Activated naive CD8-positive, alpha-beta T cell treated with anti-CD3 and anti-CD28 coated beads, Interleukin-2, amount 50 U/mL, for 16 hours (primary cell): ENCODE data around the gene PCDH9.

Experiments used
- DNase-seq: peaks from one replicate; pipeline ENCODE4 v3.0.0-alpha.2; 2020; ENCODE audit warnings: low read depth, low spot score

PCDH9 gene

DNA sequence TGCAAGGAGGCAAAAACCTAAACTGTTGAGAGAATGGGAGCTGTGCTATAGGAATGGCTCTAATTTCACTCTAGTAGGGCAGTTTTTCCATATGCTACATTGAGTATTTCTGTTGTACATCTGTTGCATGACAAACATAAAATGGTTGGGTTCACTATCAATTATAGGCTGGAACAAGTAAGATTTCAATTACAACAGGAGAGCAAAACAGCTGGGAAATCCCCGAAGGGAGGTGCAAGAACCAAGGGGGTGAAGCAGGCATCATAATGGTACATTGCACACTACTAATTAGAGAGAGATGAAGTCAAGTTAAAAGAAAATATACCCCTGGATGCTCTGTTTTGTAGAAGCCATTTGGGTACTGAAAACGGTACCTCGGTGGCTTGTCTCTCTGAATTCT is 389.5 kb downstream of the PCDH9 start:
- no peak for DNase-seq

DNA sequence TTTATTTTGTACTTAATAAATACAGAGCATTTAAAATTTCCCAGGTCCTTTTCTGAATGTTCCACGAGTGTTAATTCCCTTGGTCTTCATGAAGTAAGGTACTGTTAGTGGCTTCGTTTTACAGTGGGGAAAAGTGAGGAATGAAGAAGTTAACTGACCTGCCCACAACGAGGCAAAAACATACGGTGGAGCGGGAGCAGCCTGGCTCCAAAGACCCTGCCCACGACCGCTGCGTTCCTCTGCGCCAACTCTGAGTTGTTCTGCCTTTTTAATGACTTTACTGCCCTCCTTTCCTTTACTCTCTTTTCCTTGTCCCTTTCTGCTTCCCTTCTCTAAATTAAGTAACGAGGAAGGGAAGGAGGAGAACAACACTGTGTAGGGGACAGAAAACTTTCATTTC is 392.9 kb downstream of the PCDH9 start:
- DNase-seq, result no peak

DNA sequence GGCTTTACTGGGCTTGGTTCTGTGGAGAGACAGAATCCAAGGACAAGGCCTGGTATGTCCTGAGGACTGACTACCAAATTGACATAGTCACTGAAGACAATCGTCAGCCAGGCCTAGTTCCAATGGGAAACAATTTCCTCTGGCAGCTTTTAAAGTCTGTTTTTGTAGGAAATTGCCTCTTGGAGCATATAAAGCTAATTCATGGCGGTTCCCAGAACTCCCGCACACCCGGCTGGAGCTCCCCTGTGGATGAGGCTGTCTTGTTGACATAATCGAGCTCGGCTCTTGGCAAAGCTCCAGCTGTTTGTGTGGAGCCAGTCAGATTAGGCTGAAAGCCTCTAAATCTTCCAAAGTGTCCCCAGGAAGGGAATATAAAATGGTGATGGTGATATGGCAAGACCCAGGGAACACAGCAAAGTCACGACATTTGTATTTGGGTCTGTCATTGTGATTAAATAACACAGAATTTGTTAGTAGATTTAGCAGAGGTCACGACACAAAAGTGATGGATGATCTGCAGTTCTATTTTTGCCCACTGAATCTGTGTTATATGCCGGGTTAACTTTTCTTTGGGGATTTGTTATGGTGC is 395.0 kb downstream of the PCDH9 start:
- no peak for DNase-seq

DNA sequence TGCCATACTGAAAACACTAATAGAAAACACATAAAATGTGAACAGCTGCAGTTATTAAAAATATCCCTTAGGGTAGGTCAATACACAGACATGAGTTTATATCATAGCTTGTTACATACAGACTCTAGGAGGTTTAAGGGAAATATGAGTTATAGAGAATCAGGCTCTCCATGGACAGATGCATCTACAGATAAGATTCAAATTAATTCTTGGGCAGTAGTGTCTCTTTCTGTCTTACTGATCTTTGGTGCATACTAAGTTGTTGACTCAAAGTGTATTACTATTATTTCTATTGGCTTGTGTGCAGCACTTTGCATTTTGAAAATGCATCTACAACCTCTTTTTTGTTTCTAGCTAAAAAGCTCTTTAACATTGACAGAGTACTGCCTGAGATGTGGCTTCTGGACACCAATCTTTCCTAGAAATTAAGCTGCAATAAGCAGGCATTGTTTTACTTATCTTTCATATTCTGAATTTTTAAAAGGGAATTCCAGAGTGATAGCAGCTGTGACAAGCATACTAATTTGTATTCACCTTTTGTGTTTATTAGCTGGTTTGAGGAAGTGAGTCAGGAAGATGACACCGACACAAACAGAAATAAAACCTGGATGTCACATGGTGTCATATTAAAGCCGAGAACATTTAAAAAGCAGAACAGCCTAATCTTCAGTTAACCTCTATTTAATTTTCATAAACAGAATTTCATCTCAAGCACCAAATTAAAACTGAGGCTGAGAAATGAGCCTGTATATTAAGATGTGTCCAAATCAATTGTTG is 399.0 kb downstream of the PCDH9 start:
- DNase-seq, result no peak

DNA sequence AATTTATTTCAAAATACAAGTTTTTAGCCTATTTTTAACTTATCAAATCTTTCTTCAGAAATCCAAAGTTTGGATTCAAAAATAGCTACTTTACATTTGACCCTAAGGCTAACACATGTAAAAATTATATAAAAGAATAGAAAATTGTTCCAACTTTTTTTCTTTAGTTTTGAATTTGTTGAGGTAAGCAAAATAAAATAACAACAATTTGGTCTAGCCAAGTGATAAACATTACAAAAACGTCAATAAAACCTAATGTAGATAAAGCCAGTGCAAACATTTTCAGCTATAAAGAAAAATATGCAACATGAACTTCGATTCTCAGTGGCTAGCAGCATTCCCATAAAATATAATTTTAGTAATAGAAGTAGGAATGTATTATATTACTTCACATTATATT is 400.3 kb downstream of the PCDH9 start:
- DNase-seq, result no peak

GRCh38 chr13:66826398-66826797 is 403.7 kb downstream of the PCDH9 start:
- no peak for DNase-seq

DNA sequence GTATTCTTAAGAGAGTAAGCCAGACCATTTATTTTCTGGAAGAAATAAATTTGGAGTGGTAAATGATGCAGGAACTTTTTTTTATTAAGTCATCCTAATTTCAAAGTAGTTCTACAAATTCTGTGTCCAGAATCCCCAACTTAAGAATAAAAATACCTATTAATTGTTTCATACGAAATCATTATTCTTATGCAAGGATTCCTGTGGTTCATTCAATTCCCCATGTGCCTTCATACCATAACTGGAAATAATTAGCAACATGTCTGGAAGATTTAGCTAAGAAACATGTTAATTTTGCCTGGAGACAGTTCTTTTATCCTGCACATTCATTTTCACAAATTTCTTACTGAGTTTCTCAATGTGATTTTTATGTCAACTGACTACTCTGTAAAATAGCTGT is 408.6 kb downstream of the PCDH9 start:
- DNase-seq, result no peak

- no peak for DNase-seq
Observed at GRCh38 chr13:66811455-66811854, 418.7 kb downstream of the PCDH9 start.

DNA sequence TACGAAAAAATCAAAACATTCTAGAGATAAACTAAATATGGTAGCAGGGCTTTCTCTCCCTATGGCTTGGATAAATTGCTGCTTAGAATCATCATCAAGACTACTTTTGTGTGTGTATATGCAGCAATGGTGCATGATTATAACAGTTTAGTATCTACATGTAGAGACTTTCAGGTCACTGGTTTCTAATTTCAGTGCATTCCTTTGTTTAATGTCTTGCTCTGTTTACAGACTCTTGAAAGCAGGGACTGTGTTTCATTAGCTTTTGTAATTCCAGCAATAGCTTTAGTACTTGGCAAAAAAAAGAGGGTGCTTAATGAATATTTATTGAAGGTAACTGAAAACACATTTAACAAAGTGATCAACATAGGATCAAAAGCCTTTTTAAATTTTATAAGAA is 420.7 kb downstream of the PCDH9 start:
- DNase-seq, result no peak

DNA sequence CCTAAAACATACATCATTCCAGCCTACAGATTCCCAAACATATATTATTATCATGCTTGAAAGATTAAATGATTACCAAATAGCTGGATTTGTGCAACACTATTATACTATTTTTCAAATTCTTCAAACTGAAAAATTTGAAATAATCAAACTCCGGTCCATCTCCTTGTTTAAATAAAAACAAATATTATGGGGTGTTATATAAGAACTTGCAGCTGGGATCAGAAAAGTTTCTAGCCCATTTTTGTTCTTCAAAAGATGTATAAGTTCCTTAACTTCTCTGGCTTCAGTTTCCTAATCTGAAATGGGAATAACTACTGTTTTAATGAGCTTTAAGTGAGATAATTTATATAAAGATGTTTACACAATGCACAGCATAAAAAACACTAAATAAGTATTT is 422.9 kb downstream of the PCDH9 start:
- no peak for DNase-seq

DNA sequence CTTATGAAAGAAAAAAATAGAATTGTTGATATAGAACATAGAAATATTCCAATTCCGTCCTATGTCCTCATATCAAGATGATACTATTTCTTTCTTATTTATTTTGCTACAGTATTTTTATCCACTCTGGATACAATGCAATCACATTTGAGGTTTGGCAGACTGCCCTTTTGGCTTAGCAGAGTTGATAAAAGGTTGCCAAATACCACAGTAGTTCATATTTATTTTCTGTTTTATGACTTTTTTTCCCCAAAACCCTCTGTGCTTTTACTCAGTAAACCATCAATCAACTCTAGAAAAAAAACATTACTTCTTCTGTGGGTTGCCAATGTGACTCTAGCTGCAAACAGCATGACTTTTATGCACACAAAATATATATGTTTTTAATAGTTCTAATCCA is 424.5 kb downstream of the PCDH9 start:
- DNase-seq, result no peak

DNA sequence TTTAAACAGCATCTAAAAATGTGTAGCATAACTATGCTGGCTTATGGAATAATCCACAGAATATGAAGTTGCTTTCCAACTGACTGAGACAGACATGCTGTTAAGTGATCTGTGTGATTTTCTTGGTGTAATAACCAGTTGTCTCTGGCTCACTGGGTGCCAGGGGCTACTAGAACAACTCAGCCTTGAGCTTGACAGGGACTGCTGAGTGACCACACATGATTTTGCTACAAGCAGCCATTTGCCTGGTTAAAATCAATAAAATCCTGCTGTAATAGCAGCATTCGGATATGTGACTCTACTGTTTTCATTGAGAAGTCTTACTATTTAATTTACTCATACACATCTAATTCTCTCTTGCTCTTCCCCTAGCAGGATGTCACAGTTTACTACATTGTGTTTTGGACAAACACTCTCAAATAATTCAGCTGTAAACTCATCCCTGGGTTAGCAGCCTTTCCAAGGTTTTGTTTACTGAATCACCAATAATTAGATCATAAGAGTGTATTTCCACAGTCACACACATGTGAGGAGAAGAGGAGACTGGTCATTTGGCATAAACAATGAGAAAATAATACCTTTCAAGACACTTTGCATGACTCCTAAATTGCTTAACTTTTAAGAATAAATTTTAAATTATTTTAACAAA is 426.2 kb downstream of the PCDH9 start:
- DNase-seq, result no peak

DNA sequence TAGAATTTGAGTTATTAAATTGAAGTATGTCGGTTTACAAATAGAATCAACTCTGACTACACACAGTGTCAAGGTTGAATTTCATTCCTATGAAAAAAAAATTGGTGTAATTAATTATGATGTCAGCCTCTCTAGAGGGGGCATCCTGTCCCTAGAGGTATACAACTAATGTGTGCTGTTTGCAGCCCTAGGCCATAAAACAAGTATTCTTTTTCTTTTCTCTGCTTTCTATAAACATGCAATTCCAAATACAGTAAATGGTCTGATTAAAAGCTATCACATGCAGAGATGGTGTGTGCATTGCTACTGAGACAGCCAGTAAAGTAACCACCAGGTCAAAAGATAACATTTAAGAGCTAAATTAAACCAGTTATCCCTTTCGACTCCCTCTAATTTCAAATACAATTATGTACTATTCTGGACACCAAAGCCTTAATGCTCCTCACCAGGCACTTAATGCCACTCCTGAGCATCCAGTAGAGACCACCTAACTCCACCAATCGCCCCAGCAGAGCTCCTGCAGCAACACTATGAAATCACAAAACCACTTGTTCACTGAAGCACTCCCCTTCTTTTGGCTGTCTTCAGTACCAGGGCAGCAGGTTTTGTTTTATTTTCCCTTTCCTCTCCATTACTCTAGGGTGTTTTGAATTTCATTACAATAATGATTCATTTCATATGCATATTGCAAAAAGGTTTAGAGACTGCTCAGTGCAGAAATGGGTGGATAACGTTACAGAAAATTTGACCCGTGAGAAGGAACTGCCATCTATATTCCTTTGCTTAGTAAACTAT is 426.9 kb downstream of the PCDH9 start:
- no peak for DNase-seq

DNA sequence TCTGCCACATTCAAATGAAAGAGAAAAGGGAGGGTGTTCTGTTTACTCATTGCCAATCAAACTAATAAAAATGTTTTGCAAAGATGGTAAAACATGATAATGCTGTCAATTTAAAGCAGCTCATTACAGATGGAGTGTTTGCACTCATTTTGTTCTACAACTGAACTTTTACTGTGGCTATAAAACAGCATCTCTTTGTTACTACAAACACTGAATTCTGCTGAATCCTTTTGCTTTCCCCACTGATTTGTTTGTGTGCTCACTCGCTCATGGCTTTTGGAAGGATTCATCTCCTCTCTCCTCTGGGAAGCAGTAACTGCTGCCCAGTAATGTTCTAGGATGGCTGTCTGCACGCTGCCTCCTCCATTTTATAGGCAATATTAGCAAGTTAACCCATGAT is 434.5 kb downstream of the PCDH9 start:
- DNase-seq, result no peak

DNA sequence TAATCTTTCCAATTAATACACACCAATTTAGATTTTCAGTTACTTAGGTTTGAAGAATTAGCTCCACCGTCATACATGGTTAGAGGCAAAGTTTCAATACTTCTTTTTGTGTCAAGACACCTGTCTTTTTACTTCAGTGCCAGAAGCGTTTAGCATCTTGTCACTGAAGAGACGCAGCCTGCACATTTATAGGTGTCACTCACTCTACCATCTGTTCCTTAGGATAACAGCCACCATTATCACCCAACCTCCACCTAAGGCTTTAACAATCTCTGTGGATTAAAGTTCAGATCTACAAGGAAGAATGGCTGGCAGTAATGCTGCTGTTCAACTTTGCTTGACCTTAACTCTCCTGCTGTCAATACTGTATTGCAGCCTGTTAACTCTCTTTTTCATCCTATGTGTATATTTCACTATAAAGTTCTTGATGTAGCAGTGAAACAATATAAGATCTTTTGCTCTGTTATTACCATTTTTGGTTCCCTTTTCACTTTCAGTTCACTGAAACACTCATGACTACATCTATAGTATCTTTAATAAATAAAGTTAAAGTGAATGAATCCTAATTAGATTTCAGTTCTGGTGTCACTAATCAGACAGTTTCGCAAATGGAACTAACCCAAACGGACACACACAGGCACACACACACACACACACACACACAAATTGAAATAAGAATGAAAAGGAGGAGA is 435.6 kb downstream of the PCDH9 start:
- DNase-seq, result no peak

- DNase-seq, result no peak
Observed at GRCh38 chr13:66790861-66791260, 439.3 kb downstream of the PCDH9 start.

DNA sequence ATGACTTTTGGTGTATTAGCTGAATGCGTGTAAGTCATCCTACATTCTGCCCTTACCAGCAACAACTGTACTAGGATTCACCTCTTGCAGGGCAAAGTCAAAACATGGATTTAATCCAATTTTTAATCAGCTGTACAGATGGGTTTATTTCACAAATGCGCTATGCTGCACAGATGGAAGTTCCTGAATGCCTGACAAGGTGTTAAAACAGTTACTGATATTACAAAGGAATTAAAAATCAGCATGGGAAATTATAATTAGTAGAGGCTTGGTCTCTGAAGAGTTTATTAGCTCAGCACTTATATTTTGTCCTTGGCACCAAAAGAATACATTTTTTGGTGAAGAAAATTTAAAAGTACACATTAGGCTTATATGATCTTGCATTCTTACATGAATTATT is 448.9 kb downstream of the PCDH9 start:
- no peak for DNase-seq

DNA sequence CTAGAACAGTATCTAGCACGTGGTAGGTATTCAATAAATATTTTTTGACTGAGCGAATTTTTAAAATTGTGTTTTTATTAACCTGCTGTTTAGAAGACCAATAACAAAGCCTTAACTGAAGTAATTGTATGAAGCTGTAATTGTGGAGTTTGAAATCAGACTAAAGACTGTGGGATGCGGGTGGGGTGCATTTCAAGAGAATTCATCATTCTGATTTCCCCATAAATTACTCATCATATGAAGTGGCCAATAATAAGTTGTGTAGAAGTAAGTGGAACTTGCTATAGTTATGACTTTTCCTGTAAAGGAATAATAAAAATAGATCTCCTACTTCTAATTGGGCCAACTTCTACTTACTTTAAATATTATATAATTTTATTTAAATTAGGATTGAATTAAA is 449.3 kb downstream of the PCDH9 start:
- DNase-seq, result no peak

- DNase-seq, result no peak
Observed at GRCh38 chr13:66778461-66778860, 451.7 kb downstream of the PCDH9 start.

- no peak for DNase-seq
Observed at GRCh38 chr13:66775196-66775595, 454.9 kb downstream of the PCDH9 start.

- no peak for DNase-seq
Observed at GRCh38 chr13:66774046-66774445, 456.1 kb downstream of the PCDH9 start.

- no peak for DNase-seq
Observed at GRCh38 chr13:66765559-66765958, 464.6 kb downstream of the PCDH9 start.
